NCI-H2081 (cell line): ENCODE results near the gene DHRS1.

ENCODE experiments used
- DNase-seq, 2 experiments: peaks; one replicate each; lab custom pipeline; 2025; lab: John Stamatoyannopoulos, UW

The DHRS1 gene

DNA sequence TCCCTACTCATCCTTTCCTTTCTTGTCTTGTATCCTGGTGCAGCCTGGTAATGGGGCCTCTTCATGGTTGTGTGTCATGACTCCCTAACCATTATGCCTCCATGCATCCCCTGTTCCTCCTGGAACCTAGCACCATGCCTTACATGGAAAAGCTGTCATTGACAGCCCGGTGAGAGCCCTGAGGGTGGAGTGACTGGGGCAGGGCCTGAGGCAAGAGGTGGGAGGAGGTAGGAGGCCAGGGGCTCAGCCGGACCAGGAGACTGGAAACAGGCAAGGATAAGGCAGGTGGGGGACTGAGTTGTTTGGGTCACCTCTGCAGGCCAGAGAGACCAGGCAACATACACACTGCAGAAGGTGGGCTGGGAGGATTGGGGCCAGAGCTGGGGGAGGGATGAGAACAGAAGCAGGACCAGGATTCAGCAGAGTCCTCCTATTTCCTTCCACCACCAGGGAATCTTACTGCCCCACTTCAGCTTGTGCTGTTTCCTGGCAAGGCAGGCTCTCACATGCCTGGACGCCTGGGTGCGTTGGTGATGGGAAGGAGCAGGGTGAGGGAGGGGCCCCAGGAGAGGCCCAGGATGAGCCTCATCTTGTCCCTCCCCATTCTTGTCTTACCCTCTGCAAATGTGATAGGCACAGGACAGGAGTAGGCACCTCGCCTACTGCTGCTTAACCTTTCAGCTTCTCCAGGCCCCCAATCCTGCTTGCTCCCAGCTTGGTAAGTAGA lies 10.1 kb upstream of the DHRS1 start, which contains the start of gene LTB4R2:
Gene LTB4R2, plus strand, starts transcription at position 603 of the 727 bp plus-strand sequence. CDS start 525 bp downstream, outside the sequence.
- no peak for DNase-seq

DNA sequence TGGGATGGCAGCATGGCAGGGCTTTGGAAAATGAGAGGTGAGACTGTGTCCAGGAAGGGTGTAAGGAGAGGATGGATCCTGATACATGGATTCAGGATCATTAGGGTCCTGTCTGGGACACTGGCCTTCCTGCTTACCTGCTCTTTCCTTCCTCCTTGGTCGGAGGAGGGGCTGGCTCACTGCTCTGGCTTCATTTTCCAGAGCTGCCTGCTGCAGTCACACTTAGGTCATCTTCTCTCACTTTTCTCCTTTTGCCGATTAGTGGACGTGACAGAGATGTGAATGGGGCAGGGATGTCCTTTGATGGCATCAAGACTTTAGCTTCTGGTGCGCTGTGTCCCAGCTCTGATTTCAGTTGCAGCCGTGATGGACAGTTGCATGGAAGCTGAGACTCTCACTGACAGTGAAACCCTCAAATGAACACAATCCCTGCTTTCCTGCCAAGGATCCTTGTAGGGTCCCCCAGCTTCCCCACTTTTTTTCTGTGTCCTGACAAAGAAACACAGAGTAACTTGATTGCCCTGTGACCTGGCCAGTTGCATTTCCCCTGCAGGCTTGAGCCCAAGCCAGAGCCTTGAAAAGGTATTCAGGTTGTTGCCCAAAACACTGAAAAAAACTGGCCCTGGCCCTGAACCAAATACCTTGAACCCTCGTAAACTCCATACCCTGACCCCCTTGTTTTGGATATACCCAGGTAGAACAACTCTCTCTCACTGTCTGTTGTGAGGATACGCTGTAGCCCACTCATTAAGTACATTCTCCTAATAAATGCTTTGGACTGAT lies 9.0 kb upstream of the DHRS1 start:
- no peak for DNase-seq

DNA sequence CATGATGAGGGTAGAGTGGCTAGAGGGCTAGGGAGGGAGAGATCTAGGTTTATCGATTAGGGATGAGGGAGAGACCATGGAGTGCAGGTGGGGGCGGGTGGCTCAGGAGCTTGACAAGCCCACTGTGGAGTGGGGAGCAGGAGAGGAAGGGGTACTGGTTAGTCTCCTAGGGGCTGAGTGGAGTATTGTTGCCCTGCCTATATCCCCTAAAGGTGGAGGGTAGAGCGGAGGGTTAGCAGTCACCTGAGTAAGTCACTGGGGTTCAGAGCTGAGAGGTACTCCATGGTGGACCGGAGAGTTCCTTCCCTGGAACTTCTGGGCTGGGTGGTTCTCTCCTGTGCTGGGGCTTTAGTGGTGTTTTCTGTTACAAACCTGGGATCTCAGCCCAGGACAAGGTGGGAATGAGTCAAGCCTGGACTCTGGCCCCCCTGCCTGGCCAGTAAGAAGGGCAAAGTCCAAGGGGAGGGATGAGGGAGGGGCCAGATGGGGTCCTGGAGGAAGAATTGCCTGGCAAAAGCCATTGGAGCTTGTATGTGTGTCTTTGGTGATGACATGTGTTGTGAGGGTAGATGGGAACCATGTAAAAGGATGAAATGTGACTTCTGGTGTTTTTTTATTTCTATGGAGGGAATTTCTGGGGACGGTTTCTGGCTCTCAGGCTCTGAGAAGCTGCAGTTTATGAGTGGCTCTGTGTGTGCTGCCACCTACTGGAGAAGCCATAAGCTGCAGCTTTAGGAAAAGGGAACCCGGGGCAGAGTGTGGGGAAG lies 8.2 kb upstream of the DHRS1 start, which contains the start of gene CIDEB:
Gene CIDEB, minus strand, starts transcription at position 403 of the 767 bp plus-strand sequence. Its CDS starts 119 bp downstream, at position 284.
- DNase-seq = peak; percentile 5 to 17

DNA sequence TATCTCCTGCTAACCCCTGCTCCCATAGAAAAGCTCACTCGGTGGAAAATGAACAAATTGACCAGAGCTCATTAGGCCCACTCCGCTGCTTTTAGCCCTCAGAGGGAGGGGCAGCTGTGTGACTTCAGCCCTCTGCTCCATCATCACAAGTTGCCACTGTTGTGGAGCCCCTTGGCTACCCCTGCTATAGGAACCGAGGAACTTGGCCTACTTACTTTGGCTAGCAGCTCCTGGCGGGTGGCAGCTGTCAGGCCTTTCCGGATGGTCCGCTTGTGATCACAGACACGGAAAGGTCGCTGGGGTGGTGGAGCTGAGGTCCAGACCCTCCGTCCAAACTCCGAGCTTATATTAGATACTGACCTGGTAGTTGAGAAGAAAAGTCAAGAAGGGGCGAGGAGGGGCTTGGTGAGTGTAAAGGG lies 7.6 kb upstream of the DHRS1 start:
- no peak for DNase-seq

DNA sequence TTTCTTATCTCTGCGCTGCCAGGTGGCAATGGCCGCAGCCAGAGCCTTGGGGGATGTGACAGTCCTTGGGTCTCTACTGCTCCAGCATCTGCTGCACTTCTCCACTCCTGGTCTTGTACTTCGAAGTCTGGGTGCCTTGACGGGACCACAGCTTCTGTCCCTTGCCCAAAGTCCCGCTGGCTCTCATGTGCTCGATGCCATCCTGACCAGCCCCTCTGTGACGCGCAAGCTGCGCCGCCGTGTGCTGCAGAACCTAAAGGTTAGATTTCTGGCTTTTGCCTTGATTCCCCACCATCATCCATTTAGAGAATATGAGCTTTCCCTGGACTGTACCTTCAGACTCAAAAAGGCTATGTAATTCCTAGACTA lies 4.4 kb upstream of the DHRS1 start:
- DNase-seq = no peak

DNA sequence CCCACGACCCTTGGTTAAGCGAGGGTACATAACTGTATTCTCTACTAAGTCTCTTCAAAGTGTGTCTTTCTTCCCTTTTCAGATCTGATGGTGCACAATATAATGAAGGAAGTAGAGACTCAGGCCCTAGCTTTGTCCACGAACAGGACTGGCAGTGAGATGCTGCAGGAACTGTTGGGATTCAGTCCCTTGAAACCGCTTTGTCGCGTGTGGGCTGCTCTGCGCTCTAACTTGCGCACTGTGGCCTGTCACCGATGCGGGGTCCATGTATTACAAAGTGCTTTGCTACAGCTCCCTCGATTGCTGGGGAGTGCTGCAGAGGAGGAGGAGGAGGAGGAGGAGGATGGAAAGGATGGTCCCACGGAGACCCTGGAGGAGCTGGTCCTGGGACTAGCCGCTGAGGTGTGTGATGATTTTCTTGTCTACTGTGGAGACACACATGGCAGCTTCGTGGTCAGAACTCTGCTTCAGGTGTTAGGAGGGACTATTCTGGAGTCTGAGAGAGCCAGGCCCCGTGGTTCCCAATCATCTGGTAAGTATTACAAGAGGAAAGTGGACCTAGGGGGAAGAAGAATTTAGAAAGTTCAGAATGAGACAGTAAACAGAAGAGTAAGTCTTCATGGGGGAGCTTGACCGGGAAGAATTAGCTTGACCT lies 873 bp upstream of the DHRS1 start:
- DNase-seq = no peak

DNA sequence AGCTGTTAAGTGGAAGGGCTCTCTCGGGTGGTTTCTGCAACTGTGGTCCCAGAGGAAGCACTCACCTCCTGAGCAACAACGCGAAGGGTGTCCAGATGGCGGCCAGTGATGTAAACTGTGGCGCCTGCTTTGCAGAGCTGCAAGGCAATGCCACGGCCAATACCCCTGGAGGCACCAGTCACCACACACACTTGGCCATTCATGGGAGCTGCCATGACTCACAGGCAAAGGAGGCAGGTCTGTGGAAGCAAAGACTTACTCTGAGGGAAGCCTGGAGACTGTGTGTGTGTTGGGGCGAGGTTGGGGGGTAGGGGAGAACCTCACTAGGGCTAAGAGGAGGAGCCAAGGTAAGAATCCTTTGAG lies 707 bp downstream of the DHRS1 start:
- DNase-seq = no peak

DNA sequence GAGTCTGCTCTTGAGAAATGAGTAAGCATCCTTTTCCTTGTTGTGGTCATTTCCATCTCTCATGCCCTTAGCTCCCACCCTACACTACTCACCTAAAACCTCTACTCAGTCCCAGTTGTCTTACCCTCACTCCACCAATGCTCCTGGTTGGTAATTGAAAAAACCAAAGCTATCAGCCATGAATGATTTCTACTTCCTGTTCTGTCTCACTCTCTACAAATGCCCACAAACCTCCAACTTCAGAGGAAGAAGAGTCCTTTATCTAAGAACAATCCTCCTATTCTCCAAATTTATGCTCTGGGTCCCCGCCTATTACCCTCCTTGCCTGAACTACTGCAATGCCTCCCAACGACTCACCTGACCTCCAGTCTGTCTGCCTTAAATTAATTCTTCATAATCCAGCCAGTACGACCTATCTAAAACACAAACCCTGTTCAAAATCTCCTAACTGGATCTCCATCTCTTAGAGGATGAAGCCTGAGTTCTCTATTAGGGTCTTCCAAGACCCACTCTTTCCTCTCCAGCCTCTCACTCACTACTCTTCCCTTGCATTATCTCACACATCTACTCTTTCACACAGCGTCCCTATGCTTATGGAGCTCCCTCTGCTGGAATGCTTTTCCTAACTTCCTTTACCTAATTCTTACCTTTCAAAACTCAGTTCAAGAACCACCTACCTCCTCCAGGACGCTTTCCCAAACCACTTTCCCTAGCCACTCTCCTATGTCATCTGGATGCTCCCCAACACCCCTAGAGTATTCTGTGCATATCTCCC lies 2.2 kb downstream of the DHRS1 start:
- DNase-seq = peak; percentile 13 to 42

DNA sequence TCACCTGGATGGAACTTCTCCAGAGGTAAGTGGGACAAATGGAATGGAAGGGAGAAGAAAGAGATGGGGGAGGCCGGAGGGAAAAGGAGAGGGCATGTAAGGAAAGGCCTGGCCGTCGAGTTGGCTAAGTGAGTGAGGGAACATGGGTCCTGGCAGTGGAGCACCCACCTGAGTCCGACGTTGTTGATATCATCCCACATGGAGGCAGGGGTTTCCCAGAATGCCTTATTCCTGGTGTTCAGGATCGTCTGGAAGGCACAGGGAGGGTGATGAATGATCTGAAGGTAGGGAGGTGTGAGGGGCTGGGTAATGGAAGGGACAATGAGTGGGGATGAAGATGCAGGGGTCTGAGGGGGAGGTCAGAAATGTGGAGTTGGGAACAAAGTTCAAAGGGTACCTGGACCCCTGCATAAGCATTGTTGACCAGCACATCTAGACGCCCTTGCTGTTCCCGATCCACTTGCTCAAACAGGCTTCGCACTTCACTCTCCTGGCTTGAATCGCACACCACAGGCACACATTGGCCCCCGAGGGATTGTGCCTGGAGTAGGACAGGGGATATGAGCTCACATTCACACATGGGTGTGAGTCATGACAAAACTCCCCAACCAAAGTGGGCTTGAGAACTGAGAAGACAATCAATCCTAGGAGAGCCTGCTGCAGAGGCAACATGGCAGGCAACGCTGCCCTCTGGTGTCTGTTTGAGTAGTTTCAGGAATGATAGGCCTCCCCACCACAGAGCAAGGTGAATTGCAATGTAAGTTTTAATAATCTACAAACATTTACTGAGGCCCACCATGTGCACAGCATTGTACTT lies 3.0 kb downstream of the DHRS1 start:
- peak; percentile 62 to 70 for DNase-seq

DNA sequence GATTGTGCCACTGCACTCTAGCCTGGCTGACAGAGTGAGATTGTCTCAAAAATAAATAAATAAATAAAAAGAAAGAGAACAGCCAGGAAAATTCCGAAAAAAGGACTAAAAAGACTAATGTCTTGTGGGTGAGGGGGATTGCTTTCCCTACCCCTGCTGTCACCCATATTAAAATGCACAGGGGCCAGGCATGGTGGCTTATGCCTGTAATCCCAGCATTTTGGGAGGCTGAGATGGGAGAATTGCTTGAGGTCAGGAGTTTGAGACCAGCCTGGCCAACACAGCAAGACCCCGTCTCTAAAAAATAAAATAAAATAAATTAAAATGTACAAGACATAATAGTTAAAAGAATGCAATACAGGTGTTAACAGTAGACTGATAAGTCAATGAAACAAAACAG lies 6.1 kb downstream of the DHRS1 start:
- no peak for DNase-seq

DNA sequence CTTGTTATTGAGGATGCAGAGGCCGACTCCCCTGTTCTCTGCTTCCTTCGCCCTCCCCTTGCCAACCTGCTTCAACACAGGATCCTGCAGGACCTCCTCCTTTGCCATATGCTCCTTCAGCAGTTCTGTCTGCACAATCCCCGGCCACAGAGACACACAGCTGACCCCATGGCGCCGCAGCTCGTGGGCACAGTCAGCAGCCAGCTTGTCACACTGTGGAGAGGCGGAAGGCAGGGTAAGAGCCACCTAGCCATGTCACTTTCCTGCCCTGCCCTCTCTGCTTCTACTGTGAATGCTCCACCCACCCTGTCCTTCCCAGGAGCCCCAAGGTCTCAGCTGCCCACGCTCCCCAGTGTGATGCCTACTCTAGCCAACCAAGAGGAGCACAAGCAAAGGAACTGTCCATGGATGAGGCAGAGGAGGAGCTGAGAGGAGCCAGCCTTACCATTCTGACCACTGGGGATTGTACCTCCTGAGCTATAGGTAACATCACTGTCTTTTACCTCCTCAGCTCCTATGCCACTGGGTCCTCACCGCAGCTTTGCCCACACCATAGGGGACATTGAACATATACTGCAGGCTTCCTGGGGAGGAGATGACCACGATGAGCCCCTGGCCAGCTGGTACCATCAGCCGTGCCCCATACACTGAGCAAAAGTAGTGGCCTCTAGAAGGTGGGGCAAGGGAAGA lies 7.3 kb downstream of the DHRS1 start:
- no peak for DNase-seq

DNA sequence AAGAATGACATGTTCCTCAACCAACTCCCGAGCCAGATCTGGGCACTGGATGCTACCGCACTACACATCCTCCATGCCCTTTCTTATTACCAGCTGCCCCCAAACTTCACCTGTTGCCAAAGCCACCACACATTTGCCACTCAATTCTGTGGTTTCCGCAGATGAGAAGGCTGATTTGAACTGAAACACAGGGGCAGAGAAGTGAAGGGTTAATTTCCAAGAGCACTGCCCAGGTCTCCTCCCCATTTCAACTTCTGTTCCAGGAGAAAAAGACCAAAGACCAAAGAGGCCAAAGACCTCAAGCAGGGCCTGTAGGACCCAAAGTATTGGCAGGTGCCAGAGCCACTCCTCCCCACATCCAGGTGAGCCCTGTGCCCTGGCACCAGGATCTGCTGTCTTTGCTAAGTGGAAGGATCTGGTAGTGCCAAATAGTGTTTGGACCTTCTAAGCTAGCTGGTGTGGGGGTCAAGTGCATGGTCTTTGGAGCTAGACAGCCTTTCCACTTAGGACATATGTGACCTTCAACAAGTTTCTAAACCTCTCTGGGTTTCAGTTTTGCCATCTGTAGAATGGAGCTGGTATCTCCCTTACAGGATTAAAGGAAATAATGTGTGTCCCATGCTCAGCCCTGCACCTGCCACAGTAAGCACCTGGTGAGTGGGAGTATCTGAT lies 8.0 kb downstream of the DHRS1 start:
- no peak for DNase-seq

DNA sequence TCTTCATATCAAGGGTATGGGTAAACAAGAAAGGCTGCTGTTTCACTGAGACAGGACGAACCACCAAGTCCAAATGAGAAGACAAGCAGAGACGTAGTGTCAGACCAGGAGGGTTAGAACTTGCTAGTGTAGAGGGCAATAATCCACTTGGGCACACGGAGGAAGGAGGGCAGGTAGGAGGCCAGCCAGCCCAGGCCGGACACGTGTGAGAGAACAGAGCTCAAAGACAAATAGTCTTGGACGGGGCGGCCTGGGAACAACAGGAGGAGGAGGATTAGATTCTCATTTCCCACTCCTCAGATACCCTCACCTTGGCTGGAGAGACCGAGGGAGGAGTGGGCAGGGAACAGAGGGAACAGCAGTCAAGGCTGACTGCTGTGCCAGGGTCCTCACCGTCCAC lies 8.8 kb downstream of the DHRS1 start:
- DNase-seq = no peak

DNA sequence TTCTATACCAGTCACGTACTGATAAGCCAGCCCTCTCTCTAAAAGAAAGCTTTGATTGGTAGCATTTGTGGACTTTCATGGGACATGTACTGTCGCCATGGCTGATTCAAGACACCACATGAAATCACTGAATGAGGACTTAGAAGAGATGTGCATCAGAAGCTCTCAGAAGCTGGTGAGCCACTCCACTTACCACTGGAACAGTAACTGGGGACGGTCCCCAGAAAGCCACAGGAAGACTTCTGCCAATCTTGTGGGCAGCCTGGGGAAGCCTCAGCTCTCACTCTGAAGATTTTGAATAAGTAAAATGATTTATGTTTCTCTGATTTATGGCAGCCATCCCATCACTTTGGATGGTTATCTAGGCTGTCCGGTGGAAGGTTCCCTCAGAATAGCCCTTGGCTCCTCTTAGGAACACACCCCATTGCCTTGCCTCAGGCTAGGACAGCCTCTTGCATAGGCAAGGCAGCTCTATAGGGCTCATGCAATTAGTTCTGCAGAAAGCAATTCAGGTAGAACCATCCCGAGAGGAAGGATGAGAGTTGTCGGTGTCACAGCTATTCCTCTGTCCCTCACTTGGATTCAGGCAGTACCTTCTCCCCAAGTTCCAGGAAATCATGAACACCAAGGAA lies 9.8 kb downstream of the DHRS1 start:
- no peak for DNase-seq

DNA sequence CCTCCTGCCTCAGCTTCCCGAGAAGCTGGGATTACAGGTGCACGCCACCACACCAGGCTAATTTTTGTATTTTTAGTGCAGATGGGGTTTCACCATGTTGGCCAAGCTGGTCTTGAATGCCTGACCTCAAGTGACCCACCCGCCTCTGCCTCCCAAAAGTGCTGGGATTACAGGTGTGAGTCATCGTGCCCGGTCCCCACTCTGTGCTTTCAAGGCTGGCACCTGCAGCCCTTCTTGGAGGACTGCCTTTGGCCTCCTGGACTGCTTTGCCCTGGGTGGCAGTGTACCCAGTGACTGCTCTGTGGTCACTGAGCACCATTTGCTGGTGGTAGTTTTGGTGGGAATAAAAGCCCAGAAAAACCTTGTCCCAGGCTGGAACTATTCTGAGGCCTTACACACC lies 12.6 kb downstream of the DHRS1 start:
- DNase-seq = no peak

DNA sequence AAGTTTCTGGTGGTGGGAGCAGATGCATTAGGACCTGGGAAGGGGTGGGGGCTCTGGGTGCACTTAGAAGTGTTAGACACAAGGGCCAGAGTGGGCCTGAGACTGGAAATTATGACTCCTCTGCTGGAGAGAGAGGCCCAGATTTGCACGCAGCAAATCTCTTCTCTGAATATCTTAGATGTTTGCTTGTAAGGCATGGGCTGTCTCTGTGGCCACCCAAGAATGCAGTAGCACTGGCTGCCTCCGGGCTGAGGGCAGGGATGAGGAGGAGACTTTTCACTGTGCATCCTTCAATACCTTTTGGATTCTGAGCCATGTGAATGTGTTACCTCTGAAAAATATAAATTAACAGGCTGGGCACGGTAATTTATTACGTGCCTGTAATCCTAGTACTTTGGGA lies 14.2 kb downstream of the DHRS1 start:
- no peak for DNase-seq

DNA sequence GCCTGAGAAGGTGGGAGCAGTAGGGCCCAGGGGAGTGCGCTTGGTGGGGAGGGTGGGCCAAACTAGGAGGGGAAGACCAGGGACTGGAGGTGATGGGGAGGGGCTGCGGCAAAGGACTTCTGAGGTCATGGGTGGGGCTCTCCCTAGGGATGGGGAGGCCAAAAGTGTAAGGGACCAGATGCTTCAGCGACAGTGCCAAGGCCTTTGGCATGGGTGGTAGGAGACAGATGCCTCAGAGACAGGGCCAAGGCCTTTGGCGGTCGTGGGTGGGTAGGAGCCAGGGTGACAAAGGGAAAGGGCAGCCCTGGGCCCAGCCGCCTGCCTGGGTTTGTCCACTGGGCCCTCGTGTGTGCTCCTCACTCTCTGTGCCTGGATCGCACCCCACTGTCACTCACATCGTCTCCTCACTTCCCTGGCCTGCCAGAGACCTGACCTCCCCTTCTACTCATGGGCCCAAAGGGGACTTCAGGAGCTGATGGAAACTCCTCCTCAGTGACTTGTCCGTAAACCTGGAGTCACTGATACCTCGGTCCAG lies 15.0 kb downstream of the DHRS1 start:
- no peak for DNase-seq

DNA sequence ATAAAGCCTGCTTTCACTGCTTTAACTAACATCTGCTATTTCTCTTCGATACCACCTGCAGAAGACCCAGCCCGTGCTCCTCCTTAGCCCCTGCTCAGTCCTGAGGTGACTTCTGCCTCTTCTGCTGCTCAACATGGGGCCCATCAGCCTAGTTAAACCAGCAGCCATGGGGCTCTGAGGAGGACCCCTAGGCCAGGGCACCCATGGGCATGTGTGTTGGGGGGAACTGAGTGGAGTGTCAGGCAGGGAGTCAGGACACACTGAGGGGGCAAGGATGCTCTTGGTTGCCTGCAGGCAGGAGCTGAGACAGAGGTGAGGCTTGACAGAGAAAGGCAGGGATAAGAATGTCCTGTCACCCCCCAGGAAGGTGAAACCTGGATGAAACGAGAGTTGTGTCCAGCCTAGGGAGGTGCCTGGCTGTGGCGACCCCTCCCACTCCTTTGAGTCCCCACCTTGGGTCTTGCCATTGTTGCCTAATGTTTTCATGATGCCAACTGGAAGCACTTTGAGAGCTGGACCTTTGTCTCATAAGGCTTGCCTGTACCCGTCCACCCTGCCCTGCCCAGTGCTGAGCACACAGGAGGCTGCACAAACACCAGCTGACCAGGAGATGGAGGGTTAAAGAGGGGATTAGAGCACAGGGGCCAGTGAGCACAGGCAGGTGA lies 15.7 kb downstream of the DHRS1 start:
- DNase-seq = no peak
